CD4-positive, alpha-beta T cell treated with Interleukin-17A for 1 hour (primary cell): Measurements from ENCODE around the gene NUCB2.
A peak's percentile ranks its signal among the peaks of the same experiment; 100 is the strongest.

ENCODE experiments used
- DNase-seq: peaks from one replicate; pipeline ENCODE4 v3.0.0-alpha.2; 2020

NUCB2 gene

DNA sequence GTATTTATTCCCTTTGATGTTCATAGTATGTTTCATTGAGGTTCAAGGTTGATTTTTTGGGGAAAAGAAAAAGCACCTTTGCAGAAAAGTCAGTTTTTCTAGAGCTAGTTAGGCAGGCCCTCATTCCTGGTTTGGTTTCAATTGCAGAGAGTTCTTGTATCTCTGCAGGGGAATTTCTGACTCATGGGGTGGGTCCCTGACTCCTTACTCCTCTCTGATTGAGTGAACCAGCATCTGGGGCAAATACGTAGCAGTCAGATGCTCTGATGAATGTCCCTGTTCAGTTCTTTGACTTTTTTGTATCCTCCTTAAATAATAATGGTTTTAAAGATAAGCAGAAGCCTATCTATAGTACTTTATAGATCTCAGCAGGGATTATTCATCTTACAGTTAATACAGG, 67.4 kb downstream of the NUCB2 start:
- DNase-seq, result no peak

DNA sequence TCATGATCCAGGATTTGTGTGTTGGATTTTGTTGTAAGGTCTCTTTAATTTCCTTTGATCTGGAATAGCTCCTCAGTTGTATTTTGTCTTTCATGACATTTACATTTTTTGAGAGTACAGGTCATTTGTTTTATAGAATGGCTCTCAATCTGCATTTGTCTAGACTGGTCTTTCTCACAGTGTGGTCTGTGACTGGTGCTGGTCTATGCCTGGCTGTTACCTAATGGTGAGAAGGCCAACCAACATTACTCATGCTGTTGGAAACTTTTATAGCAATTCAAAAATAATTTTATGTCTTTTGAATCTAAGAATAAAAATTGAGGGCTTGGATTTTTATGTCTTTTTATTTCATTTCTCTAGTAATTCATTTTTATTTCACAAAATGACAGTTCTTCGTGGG, 71.1 kb downstream of the NUCB2 start:
- no peak for DNase-seq

DNA sequence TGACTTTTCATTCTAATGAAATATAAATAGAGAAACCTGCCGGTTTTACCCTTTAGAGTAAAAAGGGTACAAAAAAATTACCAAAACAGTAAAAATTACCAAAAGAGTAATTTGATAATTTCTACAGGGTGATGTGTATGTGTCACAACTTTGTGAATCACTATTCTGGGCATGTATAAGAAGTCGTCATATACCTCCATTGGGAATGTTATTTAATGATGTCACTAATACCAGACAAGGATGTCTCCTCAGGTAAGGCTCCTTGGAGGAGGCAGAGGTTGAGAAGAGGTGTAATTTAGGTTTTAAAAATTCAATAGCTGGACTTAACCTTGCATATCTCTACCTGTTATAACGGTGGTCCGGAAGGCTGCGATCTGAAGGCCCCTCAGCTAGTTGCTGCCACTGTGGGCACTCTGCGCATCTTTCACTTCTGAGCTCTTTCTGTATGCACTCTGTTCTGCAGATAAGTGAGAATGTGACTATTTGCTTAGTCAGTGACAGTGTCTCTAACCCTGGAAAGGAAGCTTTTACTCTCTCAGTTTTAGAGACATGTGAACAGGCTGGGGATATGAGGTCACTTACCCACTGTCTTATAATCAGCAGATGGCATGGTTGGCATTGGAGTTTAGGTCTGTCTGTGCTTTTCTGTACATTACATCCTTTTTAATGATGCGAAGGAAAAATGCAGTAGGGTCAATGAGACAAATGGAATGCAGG, 74.1 kb downstream of the NUCB2 start:
- DNase-seq, result no peak

DNA sequence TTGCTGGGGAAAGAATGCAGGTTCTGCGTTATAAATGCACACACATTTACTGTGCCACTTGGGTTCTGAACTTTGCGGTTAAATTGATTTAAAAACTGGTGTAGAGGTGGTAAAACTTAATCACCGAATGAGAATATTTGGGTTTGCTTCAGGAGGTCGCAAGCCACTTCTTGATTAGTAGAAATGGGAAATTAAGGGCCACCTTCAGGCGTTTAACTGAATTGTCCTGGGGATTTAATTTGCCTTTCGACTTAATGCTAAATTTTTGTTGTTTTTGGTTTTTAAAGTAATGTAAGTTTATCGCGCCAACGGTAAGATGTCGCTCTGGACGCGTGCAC, 74.6 kb downstream of the NUCB2 start:
- no peak for DNase-seq

DNA sequence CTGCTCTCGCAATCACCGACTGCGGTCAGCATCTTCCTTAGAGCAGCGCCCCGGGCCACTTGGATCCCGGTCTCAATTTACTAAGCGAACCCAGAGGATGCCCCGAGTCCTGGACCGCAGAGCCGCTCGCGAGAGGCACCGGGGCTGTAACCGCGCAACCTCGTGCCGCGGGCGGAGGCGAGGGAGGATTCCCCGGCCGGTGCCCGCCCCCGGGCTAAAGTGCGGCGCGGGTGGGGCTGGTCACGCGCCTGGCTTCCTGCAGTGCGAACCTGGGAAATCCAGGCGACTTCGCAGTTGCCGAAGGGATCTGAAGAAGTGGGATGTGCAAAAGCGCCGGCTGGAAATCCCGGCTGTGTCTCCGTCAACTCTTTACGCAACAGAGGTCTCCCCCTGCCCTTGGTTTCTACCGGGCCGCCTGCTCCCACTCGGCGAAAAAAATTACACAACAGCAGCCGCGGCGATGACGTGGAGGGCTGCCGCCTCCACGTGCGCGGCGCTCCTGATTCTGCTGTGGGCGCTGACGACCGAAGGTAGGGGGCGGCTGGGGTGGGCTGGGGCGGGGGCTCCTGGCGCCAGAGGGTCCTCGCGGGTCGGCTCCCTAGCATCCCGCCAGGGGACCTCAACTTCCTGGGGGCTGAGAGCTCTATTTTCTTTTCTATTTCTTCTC, 75.1 kb downstream of the NUCB2 start, which contains the start of gene NCR3LG1:
NCR3LG1 (plus strand) TSS at position 291 of the 667 bp plus-strand sequence; CDS start at position 461, 170 bp downstream.
- DNase-seq, result peak; percentile 72

DNA sequence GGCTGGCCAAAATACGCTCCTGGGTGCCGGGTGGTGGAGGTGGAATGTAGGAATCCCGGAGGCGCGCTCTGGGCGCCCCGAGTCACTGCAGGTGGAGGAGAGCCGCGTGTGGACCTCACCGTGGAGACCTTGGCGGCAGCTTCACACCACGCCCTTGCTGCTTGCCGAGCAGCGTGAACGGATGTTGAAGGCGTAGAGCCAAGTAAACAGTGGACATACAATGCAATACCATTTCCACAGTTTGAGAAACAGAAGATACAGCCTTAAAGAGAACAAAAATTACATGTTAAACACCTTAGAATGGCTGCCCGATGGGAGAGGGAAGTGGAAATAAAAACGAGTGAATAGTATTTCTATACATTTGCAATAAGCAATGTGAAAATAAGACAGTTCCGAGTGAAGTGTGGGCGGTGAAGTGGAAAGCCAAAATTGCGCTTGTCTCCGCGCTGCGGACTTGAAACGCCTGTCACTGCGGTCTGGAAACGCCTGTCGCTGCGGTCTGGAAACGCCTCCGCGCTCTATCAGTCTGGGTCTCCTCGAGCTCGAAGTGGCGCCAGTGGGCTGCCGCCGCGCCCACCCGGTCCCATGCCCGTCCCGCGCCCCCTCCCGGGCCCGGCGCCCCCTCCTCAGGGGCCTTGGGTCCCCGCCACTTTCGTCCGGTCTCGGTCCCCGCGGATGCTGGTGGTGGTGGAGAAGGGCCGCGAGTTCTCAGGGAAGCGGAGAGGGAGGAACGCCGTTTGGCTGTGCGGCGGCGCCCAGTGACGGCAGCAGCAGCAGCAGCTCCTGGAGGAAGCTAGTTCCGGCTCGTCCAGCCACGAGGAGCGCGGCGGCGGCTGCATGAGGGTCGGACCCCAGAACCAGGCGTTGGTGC, 76.6 kb downstream of the NUCB2 start:
- peak; percentile 49 for DNase-seq

DNA sequence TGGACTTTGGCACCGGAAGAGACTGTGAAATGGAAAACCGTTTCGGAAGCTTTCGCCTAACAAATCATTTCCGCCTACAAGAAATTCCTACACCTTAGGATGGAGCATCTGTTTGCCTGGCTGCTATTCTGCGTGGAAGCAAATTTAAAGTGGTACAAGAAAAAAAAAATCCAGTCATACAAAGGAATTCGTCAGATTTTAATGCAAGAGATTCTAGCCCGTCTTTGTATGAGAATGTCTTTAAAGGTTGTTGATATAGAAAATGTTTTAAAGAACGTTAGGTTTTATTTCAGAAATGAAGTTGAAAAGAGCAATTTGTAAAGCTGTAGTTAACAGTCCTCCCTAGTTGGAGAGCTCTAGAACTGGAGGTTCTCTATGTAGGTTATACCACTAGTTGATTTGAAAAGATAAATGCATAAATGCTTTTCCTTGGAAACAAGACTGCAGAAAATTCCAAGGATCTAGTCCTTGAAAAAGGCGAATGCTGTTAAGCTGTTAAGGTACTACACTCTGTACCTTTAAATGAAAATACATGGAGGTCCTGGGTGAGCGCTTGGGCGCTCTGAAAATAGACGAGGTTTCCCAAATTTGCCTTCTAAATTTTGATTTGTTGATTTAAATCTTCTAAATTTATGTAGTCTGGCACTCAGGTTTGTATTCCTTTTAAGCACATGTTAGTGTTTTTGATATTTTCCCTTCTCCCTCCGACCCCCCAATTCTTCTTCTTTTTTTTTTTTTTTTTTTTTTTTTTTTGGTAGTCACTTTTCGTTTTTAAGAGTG, 77.5 kb downstream of the NUCB2 start:
- no peak for DNase-seq

DNA sequence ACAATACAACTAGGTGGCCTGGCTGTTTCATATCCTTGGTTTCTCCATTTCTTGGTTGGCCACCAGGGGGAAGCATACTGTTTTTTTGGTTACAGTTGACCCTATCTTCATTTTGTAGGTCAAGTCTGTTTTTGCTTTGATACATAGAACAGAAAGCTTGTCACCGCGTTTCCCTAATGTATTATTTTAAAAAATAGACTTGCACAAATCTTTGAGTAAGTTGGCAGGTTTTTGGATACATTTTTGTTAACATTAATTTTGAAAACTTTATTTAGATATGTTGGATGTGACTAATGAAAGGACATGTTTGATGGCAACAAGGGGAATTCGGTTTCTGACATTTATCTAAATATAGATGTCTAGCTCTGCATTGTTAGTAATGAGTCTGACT, 78.1 kb downstream of the NUCB2 start:
- DNase-seq, result peak; percentile 82

DNA sequence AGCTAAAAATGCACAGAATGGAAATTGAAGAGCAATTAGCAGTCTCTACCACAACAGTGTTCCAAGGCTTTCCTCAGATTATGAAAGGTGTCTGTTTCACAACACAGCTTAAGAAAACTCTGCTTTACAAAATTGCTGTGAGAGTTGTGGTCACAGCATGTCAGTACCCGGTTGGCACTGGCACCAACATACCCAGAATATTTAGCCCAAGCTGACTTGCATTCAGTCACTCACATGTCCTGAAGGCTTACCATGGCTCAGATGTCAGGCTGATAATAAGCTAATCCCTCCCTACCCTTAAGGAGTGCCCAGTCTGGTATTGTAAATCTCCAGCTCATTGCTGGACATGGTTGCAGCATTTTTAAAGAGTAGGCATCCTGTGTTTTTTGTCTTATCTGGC, 90.0 kb downstream of the NUCB2 start:
- no peak for DNase-seq

DNA sequence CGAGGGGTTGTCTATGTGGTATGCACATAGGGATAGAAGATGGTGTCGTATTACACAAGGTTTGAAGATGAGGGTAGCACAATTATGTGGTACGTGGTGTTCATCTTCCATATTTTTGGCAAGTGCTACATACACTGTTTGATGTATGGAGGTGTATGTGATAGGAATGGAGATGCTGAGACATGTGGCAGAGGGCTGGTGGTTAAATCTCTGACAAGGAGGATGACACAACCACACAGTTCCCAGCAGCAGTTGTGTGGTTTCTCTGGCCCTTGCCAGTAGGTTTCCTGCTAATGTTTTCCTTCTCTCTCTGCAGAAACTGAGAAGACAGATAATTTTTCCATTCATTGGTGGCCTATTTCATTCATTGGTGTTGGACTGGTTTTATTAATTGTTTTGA, 92.0 kb downstream of the NUCB2 start:
- DNase-seq, result no peak

DNA sequence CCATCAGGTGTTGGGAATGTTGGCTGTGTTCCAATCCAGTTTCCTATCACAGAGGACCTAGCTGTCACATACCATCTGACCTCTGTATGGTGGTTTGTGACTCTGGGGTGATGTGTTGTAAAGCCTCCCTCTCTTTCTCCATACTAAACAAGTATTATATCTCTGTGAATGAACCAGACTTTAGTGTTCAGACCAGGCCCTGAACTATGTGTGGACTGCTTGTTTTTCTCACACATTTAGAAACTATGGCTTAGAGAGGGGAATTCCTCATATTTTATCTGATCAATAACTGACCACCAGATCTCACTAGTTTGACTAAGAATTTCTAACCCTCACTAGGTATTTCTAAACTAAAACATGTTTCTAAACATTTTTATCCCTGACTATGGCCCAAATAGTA, 92.6 kb downstream of the NUCB2 start:
- no peak for DNase-seq

DNA sequence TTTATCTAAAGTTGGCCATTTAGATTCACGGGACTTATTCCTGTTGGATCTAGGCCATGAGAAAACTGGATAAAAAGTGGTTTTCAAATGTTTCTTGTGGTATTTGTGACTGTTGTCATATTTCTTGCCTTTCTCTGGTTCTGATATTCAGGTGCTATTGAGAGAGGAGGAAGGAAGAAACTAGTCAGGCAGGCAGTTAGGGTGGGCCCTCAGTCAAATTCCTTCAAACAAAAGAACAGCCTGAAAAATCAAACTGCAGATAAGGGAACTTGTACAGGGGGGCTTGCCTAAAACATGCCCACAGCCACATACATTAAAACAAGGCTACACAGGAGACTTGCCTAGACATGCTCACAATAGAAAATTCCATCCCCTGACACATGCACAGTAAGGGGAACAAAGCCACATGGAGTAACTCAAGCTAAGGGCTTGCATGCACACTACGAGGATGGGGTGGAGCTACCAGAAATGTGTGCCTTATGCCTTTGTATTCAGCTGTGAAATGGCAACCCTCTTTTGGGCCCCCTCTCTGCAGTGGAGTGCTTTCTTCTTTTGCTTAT, 93.2 kb downstream of the NUCB2 start:
- no peak for DNase-seq

DNA sequence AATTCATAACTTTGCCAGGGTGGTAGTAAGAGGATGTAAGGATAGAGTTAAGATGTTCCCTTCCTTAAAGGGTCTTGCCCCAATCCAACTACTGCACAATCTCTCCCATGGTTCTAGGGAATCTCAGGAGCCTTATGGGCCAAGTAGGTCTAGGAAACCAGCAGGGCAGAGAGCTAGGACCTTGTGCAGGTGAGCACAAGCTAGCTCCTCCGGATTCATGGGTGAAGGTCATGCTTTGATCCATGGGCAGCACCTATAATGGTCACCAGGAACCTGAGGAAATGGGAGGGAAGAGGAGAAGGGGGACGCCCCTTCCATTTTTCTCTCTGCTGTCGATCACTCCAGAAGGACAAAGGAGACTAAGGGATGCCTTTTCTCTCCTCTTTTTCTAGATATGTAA, 95.1 kb downstream of the NUCB2 start:
- DNase-seq, result no peak

DNA sequence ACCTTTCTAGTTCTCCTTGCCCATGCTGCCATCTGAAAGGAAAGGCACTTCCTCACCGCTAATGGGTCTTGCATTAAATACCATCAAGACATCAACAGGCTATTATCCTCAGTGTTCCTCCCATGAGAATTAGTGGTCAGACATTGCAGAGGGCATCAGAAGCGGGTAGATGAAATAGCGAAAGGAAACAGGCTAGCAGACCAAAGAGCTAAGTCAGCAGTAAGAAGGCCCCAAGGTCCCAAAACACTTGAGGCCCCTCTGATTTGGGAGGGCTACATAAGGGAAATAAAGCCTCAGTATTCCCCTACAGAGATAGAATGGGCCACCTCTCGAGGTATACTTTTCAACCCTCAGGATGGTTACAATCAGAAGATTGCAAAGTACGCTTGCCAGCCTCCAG, 99.0 kb downstream of the NUCB2 start:
- no peak for DNase-seq

DNA sequence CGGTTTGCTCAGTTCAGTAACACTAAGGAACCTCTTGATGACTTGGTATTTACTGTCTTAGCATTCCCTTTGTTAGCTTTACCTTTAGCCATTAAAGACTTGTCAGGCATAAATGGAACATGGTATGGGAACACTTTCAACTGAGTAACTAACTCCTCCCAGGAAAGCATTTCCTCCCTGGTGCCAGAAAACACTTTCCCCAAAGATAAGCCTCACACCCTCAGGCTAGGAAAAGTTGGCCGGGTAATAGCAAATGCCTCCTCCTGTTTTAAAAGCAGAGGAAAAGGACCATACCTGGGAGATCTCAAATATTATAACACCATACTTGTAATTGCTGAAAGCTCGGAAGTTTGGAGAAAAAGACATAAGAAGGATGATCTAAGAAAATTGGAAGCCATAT, 100.0 kb downstream of the NUCB2 start:
- no peak for DNase-seq

DNA sequence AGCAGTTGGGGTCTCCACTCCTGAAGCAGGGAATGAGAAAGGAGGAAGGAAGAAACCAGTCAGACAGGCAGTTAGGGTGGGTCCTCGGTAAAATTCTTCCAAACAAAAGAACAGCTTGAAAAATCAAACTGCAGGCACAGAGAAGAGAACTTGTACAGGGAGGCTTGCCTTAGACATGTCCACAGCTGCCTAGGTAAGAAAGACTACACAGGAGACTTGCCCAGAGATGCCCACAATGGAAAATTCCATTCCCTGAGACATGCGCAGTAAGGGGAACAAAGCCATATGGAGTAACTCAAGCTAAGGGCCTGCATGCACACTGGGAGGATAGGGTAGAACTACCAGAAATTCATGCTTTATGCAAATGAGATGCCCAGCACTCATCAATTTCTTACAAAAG, 102.1 kb downstream of the NUCB2 start:
- DNase-seq, result no peak

DNA sequence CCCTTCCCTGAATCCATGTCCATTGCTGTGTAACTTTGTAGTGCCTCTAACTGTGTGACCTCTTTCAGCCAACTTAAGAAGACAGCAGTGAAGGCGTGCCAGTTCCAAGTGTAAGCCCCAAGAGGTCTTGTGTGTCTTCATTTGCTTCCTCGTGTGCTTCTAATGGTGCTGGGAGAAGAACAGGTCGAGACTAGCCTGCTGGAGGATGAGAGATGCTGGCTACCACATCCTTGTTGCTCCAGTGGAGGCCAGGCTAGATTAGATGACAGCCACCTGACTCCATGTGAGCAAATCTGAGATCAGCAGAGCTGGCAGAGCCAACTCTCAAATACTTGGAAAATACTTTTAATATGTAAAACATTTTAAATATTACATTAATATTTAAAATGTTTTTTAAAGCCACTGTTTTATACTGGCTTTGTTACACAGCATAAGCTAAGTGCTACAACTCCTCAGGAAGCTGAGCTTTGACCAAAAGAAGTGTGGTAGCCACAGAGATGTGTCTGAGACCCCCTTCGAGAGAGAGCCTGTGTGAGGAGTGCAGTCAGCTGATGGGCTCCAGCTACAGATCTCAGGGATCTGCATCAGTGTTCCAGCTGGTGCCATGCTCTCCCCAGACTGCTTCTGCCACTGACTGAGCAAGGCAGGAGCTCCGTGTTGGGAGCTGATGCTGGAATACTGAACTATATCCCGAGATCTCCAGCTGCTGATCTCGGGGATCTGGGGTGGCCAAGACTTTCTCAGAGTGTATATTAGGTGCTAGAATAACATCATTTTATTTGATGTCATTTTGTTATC, 103.0 kb downstream of the NUCB2 start:
- DNase-seq, result no peak

DNA sequence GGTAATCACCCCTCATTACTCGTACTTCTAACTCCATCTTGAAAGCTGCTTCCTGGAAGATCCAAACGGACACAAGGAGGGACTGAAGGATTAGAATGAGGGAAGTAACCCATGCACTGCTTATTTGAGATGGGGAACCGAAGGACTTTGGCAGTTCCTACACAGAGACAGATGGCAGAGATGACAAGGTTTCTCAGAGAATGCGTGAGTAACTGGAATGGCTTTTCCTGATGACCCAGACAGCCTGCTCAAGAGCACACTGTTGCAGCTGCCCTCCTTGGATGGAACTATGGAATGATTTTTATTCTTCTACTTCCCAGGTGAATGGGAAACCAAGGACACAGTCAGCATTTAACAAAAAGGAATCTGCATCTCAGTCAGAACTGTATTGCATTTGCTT, 104.6 kb downstream of the NUCB2 start:
- DNase-seq, result no peak
